ENCODE data around the gene RMP24.

RMP24 gene

GRCh38 chr18:35964319-35964718 lies 8.2 kb upstream of the RMP24 start:
- H3K36me3 ChIP-seq (ENCODE audit: control insufficient read depth, insufficient read depth, low read length), result no peaks in the 10 kb centered on the region
- no peak overlapping the region for H4K91ac ChIP-seq (ENCODE audit: insufficient read depth, low read depth, low read length)
- no peak overlapping the region for H3K14ac ChIP-seq (replicated peaks; ENCODE audit: low read depth, low read length)
- dilution Hi-C loops (cut with HindIII; ENCODE audit: low sequenced_read_pairs, unreplicated experiment), result no loop called here
- no peak overlapping the region for H2BK120ac ChIP-seq (ENCODE audit: low read depth, low read length)
- no peak overlapping the region for H3K18ac ChIP-seq (ENCODE audit: low read depth, low read length)
- no peaks in the 10 kb centered on the region for H4K20me1 ChIP-seq (ENCODE audit: insufficient read depth, low read length)
- no peak overlapping the region for H3K56ac ChIP-seq (ENCODE audit: extremely low read depth, insufficient read depth, low read length)
- no peak overlapping the region for H4K8ac ChIP-seq (ENCODE audit: low read depth in 2 of 2, low read length in 2 of 2)
- BruUV-seq (replicated peaks), result no TSS peak
- H3K9ac ChIP-seq (ENCODE audit: low read depth, low read length), result no peak overlapping the region
- no peak overlapping the region for H3K27ac ChIP-seq (ENCODE audit: insufficient read depth, low read length)
- no peak overlapping the region for H2BK20ac ChIP-seq (ENCODE audit: low read depth, low read length)
- H3K23ac ChIP-seq (ENCODE audit: low read depth, low read length), result no peak overlapping the region
- H4K5ac ChIP-seq (ENCODE audit: low read depth, low read length), result no peak overlapping the region
- in situ Hi-C loops (cut with MboI; ENCODE audit: low sequenced_read_pairs), result loop anchor here (25.0 kb wide), 2 partner anchors 577 to 727 kb away; partner anchors contain the start of genes ZNF396 and ZNF397
- ChIA-PET POLR2A (ENCODE audit: unreplicated experiment) (no interaction called here), CTCF (no interaction called here)
- intact Hi-C loops (cut with micrococcal nuclease), result no loop called here
- no peaks in the 10 kb centered on the region for H3K4me1 ChIP-seq (ENCODE audit: control insufficient read depth, insufficient read depth, low read length)
- no peaks in the 10 kb centered on the region; the same call in 1 of the 2 replicates for H3K27me3 ChIP-seq (ENCODE audit: control insufficient read depth, insufficient read depth, low read length)
- DNase-seq (no peak), ATAC-seq (ENCODE audit: low read depth) (no peak)
- no peak overlapping the region for H2AFZ ChIP-seq (replicated peaks; ENCODE audit: low read length, poor library complexity)
- H3K4ac ChIP-seq (ENCODE audit: low read depth, low read length), result no peak overlapping the region
- no peaks in the 10 kb centered on the region for H3K79me1 ChIP-seq (ENCODE audit: low read depth in 1 of 2, low read length in 2 of 2)
- H2BK15ac ChIP-seq (ENCODE audit: low read depth, low read length), result no peak overlapping the region
- TF ChIP-seq SMC3 (IDR thresholded peaks at IDR 0.05; ENCODE audit: low read depth, low read length) (no peak), RAD21 (IDR thresholded peaks at IDR 0.05; ENCODE audit: low read length) (no peak), MXI1 (IDR thresholded peaks at IDR 0.05; ENCODE audit: borderline replicate concordance, low read depth, low read length) (no peak), NFE2L2 (IDR thresholded peaks at IDR 0.05; ENCODE audit: low read depth, low read length) (no peak), CEBPB (IDR thresholded peaks at IDR 0.05; ENCODE audit: low read depth, low read length) (no peak), MAZ (IDR thresholded peaks at IDR 0.05; ENCODE audit: borderline replicate concordance, low read depth, low read length) (no peak), RCOR1 (IDR thresholded peaks at IDR 0.05; ENCODE audit: insufficient replicate concordance, low read length) (no peak), CHD1 (IDR thresholded peaks at IDR 0.05; ENCODE audit: low read depth, low read length) (no peak), BHLHE40 (IDR thresholded peaks at IDR 0.05; ENCODE audit: low read depth, low read length) (no peak), POLR2A (IDR thresholded peaks at IDR 0.05; ENCODE audit: low read depth, low read length) (no peak), MAFK (IDR thresholded peaks at IDR 0.05; ENCODE audit: low read depth, low read length) (no peak), FOS (IDR thresholded peaks at IDR 0.05; ENCODE audit: low read depth, low read length) (no peak)
- TF ChIP-seq, protein P1, sequence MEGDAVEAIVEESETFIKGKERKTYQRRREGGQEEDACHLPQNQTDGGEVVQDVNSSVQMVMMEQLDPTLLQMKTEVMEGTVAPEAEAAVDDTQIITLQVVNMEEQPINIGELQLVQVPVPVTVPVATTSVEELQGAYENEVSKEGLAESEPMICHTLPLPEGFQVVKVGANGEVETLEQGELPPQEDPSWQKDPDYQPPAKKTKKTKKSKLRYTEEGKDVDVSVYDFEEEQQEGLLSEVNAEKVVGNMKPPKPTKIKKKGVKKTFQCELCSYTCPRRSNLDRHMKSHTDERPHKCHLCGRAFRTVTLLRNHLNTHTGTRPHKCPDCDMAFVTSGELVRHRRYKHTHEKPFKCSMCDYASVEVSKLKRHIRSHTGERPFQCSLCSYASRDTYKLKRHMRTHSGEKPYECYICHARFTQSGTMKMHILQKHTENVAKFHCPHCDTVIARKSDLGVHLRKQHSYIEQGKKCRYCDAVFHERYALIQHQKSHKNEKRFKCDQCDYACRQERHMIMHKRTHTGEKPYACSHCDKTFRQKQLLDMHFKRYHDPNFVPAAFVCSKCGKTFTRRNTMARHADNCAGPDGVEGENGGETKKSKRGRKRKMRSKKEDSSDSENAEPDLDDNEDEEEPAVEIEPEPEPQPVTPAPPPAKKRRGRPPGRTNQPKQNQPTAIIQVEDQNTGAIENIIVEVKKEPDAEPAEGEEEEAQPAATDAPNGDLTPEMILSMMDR (conservative IDR thresholded peaks at IDR 0.05; ENCODE audit: low read depth, low read length), result no peak
- TF ChIP-seq, protein P2, sequence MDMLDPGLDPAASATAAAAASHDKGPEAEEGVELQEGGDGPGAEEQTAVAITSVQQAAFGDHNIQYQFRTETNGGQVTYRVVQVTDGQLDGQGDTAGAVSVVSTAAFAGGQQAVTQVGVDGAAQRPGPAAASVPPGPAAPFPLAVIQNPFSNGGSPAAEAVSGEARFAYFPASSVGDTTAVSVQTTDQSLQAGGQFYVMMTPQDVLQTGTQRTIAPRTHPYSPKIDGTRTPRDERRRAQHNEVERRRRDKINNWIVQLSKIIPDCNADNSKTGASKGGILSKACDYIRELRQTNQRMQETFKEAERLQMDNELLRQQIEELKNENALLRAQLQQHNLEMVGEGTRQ (IDR thresholded peaks at IDR 0.05; ENCODE audit: low read depth, low read length), result no peak
- TF ChIP-seq, protein P3, sequence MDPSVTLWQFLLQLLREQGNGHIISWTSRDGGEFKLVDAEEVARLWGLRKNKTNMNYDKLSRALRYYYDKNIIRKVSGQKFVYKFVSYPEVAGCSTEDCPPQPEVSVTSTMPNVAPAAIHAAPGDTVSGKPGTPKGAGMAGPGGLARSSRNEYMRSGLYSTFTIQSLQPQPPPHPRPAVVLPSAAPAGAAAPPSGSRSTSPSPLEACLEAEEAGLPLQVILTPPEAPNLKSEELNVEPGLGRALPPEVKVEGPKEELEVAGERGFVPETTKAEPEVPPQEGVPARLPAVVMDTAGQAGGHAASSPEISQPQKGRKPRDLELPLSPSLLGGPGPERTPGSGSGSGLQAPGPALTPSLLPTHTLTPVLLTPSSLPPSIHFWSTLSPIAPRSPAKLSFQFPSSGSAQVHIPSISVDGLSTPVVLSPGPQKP (IDR thresholded peaks at IDR 0.05; ENCODE audit: borderline replicate concordance, low read depth, low read length), result no peak
- H3K4me2 ChIP-seq (ENCODE audit: low read depth, low read length), result no peak overlapping the region
- H2AK5ac ChIP-seq (ENCODE audit: low read depth, low read length), result no peak overlapping the region
- H3K4me3 ChIP-seq (ENCODE audit: insufficient read depth, low read depth, low read length), result no peak overlapping the region
- no peaks in the 10 kb centered on the region for H3K9me1 ChIP-seq (ENCODE audit: insufficient read depth, low read length)
- no peaks in the 10 kb centered on the region for H3K9me3 ChIP-seq (ENCODE audit: control insufficient read depth, insufficient read depth, low read length)
- H2AK9ac ChIP-seq (replicated peaks; ENCODE audit: low read depth, low read length, poor library complexity), result peak overlapping the region; percentile 48
- no peak overlapping the region for H2BK5ac ChIP-seq (ENCODE audit: low read depth, low read length, poor library complexity, severe bottlenecking)

Data from IMR-90 (cell line).